GM19240 (cell line): ENCODE data around the gene XIRP2.
"Not testable (repeated sequence)": the region's sequence is repeated elsewhere in the genome, so short reads cannot be mapped to it uniquely, and the experiment has no call there.

ENCODE experiments used
- DNase-seq: peaks from one replicate; pipeline ENCODE4 v3.0.0; 2011; ENCODE audit warnings: low spot score; ENCODE audit not compliant: insufficient read length

XIRP2 gene

GRCh38 chr2:167190053-167190452 is 301.8 kb downstream of the XIRP2 start:
- no peak for DNase-seq

- DNase-seq: no peak
These were observed 303.3 kb downstream of the XIRP2 start for GRCh38 chr2:167191588-167191987.

GRCh38 chr2:167192833-167193232 is 304.6 kb downstream of the XIRP2 start:
- no peak for DNase-seq

GRCh38 chr2:167196461-167197252 is 308.4 kb downstream of the XIRP2 start:
- DNase-seq: no peak

GRCh38 chr2:167198009-167198408 is 309.7 kb downstream of the XIRP2 start:
- no peak for DNase-seq

- no peak for DNase-seq
These were observed 310.3 kb downstream of the XIRP2 start for GRCh38 chr2:167198576-167198975.

- DNase-seq: no peak
These were observed 311.7 kb downstream of the XIRP2 start for GRCh38 chr2:167200019-167200418.

- DNase-seq: no peak
These were observed 321.5 kb downstream of the XIRP2 start for GRCh38 chr2:167209784-167210183.

- peak; percentile 6 for DNase-seq
These were observed 323.9 kb downstream of the XIRP2 start for GRCh38 chr2:167212014-167212648.

GRCh38 chr2:167215595-167215994 is 327.3 kb downstream of the XIRP2 start:
- DNase-seq: no peak

GRCh38 chr2:167237478-167237877 is 349.2 kb downstream of the XIRP2 start:
- DNase-seq: no peak

GRCh38 chr2:167240671-167241070 is 352.4 kb downstream of the XIRP2 start:
- no peak for DNase-seq

GRCh38 chr2:167249197-167249596 is 360.9 kb downstream of the XIRP2 start:
- no peak for DNase-seq

- DNase-seq: no peak
These were observed 364.7 kb downstream of the XIRP2 start for GRCh38 chr2:167253025-167253424.

GRCh38 chr2:167254721-167255120 is 366.4 kb downstream of the XIRP2 start:
- no peak for DNase-seq

GRCh38 chr2:167258712-167259111 is 370.4 kb downstream of the XIRP2 start:
- no peak for DNase-seq

GRCh38 chr2:167264380-167264779 is 376.1 kb downstream of the XIRP2 start:
- no peak for DNase-seq

- no peak for DNase-seq
These were observed 376.7 kb downstream of the XIRP2 start for GRCh38 chr2:167265004-167265403.

- no peak for DNase-seq
These were observed 377.4 kb downstream of the XIRP2 start for GRCh38 chr2:167265722-167266121.

- not testable (repeated sequence) for DNase-seq
These were observed 380.0 kb downstream of the XIRP2 start for GRCh38 chr2:167268245-167268644.

- DNase-seq: no peak
These were observed 383.7 kb downstream of the XIRP2 start for GRCh38 chr2:167271932-167272331.

- DNase-seq: no peak
These were observed 386.8 kb downstream of the XIRP2 start for GRCh38 chr2:167275046-167275445.

- no peak for DNase-seq
These were observed 391.5 kb downstream of the XIRP2 start for GRCh38 chr2:167279810-167280209.
